ENCODE data around the gene KRT222. TPM values are rescaled to one million over a fixed set of nuclear protein-coding genes. Genes with fewer than 3 reads are reported as not detected.

The KRT222 gene
- total RNA-seq, 2 donors from 2014 or later, result 1.4 to 2.3 TPM

DNA sequence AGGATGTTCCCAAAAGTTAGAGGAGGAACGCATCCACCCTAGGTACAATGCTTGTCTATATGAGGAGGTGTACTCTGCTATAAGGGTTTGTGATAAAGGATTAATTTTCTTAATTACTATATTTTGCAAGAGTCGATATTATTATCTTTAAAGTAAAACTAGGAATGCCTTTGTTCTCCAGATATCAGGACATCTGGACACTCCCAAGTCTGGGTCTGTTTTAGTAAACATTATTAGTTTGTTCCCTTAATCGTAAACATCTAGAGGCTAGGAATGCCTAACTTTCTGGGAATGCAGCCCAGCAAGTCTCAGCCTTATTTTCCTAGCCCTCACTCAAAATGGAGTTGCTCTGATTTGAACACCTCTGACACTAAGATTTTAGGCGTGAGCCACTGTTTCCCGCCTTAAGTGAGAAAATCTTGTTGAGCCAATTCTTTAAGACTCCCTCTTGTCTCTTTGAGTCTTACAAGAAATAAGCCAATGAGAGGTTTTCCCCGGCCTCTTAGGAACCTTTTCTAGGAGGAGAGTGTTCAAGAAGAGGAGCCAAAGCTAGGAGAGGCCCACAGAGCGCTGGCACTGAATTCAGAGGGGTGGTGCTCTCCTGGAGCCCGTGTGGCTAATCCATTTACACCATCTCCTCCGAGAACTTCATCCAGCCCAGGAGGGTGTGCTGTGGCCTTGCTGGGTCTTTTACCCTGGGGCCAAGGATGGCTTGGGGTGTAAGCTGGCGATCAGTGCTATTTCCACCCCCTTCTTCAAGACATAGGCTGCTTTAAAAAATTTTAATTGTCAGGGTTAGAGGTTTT, 58.2 kb downstream of the KRT222 start:
- TF ChIP-seq, protein P1, sequence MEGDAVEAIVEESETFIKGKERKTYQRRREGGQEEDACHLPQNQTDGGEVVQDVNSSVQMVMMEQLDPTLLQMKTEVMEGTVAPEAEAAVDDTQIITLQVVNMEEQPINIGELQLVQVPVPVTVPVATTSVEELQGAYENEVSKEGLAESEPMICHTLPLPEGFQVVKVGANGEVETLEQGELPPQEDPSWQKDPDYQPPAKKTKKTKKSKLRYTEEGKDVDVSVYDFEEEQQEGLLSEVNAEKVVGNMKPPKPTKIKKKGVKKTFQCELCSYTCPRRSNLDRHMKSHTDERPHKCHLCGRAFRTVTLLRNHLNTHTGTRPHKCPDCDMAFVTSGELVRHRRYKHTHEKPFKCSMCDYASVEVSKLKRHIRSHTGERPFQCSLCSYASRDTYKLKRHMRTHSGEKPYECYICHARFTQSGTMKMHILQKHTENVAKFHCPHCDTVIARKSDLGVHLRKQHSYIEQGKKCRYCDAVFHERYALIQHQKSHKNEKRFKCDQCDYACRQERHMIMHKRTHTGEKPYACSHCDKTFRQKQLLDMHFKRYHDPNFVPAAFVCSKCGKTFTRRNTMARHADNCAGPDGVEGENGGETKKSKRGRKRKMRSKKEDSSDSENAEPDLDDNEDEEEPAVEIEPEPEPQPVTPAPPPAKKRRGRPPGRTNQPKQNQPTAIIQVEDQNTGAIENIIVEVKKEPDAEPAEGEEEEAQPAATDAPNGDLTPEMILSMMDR (conservative IDR thresholded peaks at IDR 0.05), result no peak
- Histone ChIP-seq H3K9me3 (ENCODE audit: control insufficient read depth, low read length) (no peaks in the 10 kb centered on the region), H3K4me1 (ENCODE audit: control insufficient read depth, insufficient read depth, low read length) (no peaks in the 10 kb centered on the region), H3K4me3 (ENCODE audit: low read length) (no peak overlapping the region), H3K27ac (ENCODE audit: low read depth, low read length) (no peak overlapping the region), H3K36me3 (ENCODE audit: control insufficient read depth, insufficient read depth, low read length) (no peaks in the 10 kb centered on the region), H3K9ac (ENCODE audit: extremely low read depth, low read length, poor library complexity, severe bottlenecking) (no peak overlapping the region), H3K27me3 (ENCODE audit: control insufficient read depth, insufficient read depth, low read length, poor library complexity, severe bottlenecking) (no peaks in the 10 kb centered on the region)
- DNase-seq, result no peak
- H3K9me3 Mint-ChIP-seq, result no peaks in the 10 kb centered on the region
- H3K4me1 Mint-ChIP-seq, result no peaks in the 10 kb centered on the region
- no peaks in the 10 kb centered on the region for H3K27me3 Mint-ChIP-seq (ENCODE audit: insufficient read depth)
- H3K27ac Mint-ChIP-seq, result no peak overlapping the region
- H3K4me3 Mint-ChIP-seq, result no peak overlapping the region
- no peaks in the 10 kb centered on the region for H3K36me3 Mint-ChIP-seq (ENCODE audit: low read depth)
- WGBS, 2 experiments (ENCODE audit: insufficient coverage in 1 of 2, insufficient read length in 1 of 2), result 67 to 83% methylated on average over 4 to 10 of the region's 10 CpGs

DNA sequence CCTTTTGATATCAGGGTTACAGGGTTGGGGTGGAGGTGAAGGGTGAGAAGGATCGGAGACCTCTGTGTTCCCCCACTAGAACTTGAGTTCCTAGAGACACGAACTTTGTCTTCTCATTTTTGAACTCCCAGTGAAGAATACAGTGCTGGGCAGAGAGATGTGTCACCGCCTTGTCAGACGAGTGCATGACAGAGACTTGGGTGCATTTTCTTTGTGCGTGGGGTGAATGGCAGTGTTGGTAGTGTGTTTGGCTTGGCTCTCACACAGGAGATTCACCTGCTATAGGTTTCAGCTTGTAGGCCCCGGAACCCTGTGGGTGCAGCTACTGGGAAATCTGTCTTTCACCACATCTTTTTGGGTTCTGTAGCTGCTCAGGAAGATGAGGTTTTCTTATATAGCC, 59.7 kb downstream of the KRT222 start:
- 88 to 93% methylated on average over 1 to 6 of the region's 6 CpGs for WGBS, 2 experiments (ENCODE audit: insufficient coverage in 1 of 2, insufficient read length in 1 of 2)
- DNase-seq, result no peak
- TF ChIP-seq, protein P1 (conservative IDR thresholded peaks at IDR 0.05), result no peak
- Histone ChIP-seq H3K4me3 (ENCODE audit: low read length) (no peak overlapping the region), H3K9ac (ENCODE audit: extremely low read depth, low read length, poor library complexity, severe bottlenecking) (no peak overlapping the region), H3K9me3 (ENCODE audit: control insufficient read depth, low read length) (no peaks in the 10 kb centered on the region), H3K4me1 (ENCODE audit: control insufficient read depth, insufficient read depth, low read length) (no peaks in the 10 kb centered on the region), H3K27me3 (ENCODE audit: control insufficient read depth, insufficient read depth, low read length, poor library complexity, severe bottlenecking) (no peaks in the 10 kb centered on the region), H3K27ac (ENCODE audit: low read depth, low read length) (no peak overlapping the region), H3K36me3 (ENCODE audit: control insufficient read depth, insufficient read depth, low read length) (no peaks in the 10 kb centered on the region)
- Mint-ChIP-seq H3K36me3 (ENCODE audit: low read depth) (no peaks in the 10 kb centered on the region), H3K4me3 (no peak overlapping the region), H3K9me3 (no peaks in the 10 kb centered on the region), H3K27me3 (ENCODE audit: insufficient read depth) (no peaks in the 10 kb centered on the region), H3K4me1 (peaks cover 7% of the 10 kb centered on the region), H3K27ac (no peak overlapping the region)

Other genes with a start within 250 kb of the KRT222 start
- gene TOP2A, start 247.3 kb downstream of the KRT222 start, total RNA-seq, result 100 to 1,000 TPM; 173 to 246 TPM
- gene IGFBP4, start 221.7 kb downstream of the KRT222 start, total RNA-seq, result 10 to 100 TPM; 58.3 to 69.0 TPM
- gene TNS4, start 163.6 kb downstream of the KRT222 start, total RNA-seq, result 1 to 10 TPM in 1 of 2 donors, under 1 TPM in 1; 0.89 to 2.5 TPM
- under 1 TPM in 1 of 2 donors, not detected in 1; 0.53 TPM for gene CCR7, start 99.7 kb downstream of the KRT222 start, total RNA-seq
- gene SMARCE1, start 17.4 kb downstream of the KRT222 start, total RNA-seq, result 100 to 1,000 TPM; 156 to 191 TPM
- not detected for gene KRT24, start 38.6 kb upstream of the KRT222 start, total RNA-seq
- gene KRT25, start 90.2 kb upstream of the KRT222 start, total RNA-seq, result not detected
- not detected for gene KRT26, start 107.0 kb upstream of the KRT222 start, total RNA-seq
- not detected for gene KRT27, start 117.4 kb upstream of the KRT222 start, total RNA-seq
- not detected for gene KRT28, start 134.8 kb upstream of the KRT222 start, total RNA-seq
- gene KRT10, start 157.4 kb upstream of the KRT222 start, total RNA-seq, result 10 to 100 TPM; 22.3 to 46.8 TPM
- gene KRT12, start 202.0 kb upstream of the KRT222 start, total RNA-seq, result not detected
- not detected for gene KRT20, start 220.1 kb upstream of the KRT222 start, total RNA-seq